AG04449 (cell line): ENCODE results near the gene KCNMA1.

Source experiments
- CTCF ChIA-PET: fragments of 350-600 bp; formaldehyde crosslinking; extraction: SDS; loops from one replicate; lab custom pipeline; 2021; ENCODE audit warnings: antibody characterized with exemption; lab: Yijun Ruan, JAX
- POLR2A ChIA-PET: fragments of 400-600, 350-600 bp; formaldehyde crosslinking; extraction: SDS; loops from one replicate; lab custom pipeline; 2020; ENCODE audit warnings: antibody characterized with exemption, inconsistent platforms; lab: Yijun Ruan, JAX
- DNase-seq: peaks from one replicate; pipeline ENCODE4 v3.0.0-alpha.2; 2010; ENCODE audit warnings: low read depth, low spot score
- H3K4me3 ChIP-seq: 2 replicates; pipeline ENCODE4 v1.5.1; 2011; ENCODE audit warnings: low read depth, mild to moderate bottlenecking, control low read depth, low read length
- CTCF ChIP-seq: IDR thresholded peaks from one replicate; pipeline ENCODE4 v1.5.1; 2011; ENCODE audit warnings: mild to moderate bottlenecking, moderate library complexity, low read length, control low read depth, inconsistent platforms; ENCODE audit not compliant: insufficient read depth; ENCODE audit errors: missing control alignments

Gene KCNMA1

GRCh38 chr10:76935941-76936613, 701.5 kb downstream of the KCNMA1 start:
- no peak for DNase-seq
- H3K4me3 ChIP-seq, result no peak overlapping the region
- no peak for TF ChIP-seq CTCF
- ChIA-PET POLR2A (no interaction called here), CTCF (interaction anchor here (1.2 to 1.3 kb wide), 3 partner anchors 10 to 49 kb away, joined by 3 to 5 read pairs (median 4); no protein-coding TSS in a partner anchor)

- POLR2A ChIA-PET, result no interaction called here
- CTCF ChIA-PET, result no interaction called here
- TF ChIP-seq CTCF, result no peak
- no peak for DNase-seq
- no peak overlapping the region for H3K4me3 ChIP-seq
Observed at GRCh38 chr10:76928565-76928964, 709.0 kb downstream of the KCNMA1 start.

GRCh38 chr10:76925636-76926405, 711.8 kb downstream of the KCNMA1 start:
- no peak for TF ChIP-seq CTCF
- ChIA-PET CTCF (no interaction called here), POLR2A (no interaction called here)
- no peak overlapping the region for H3K4me3 ChIP-seq
- no peak for DNase-seq

DNA sequence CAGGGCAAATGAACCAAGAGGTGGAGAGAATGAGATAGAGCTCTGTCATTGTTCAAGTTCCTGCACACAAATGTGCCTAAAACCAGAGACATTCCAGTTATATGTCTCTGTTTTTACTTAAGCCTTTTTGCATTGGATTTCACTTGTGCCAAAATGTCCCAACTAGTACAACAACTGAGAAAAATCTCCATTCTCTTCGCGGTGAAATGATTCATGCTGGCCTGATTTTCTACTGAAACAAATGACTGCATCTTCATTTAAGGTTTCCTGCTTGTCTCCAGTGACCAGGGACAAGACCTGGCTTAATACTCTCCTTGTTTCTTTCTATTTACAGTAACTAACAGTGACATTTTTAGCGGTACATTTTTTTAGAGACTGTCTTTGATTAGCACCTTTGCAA, 714.9 kb downstream of the KCNMA1 start:
- no peak for DNase-seq
- CTCF ChIA-PET, result no interaction called here
- TF ChIP-seq CTCF, result no peak
- POLR2A ChIA-PET, result no interaction called here
- no peak overlapping the region for H3K4me3 ChIP-seq

DNA sequence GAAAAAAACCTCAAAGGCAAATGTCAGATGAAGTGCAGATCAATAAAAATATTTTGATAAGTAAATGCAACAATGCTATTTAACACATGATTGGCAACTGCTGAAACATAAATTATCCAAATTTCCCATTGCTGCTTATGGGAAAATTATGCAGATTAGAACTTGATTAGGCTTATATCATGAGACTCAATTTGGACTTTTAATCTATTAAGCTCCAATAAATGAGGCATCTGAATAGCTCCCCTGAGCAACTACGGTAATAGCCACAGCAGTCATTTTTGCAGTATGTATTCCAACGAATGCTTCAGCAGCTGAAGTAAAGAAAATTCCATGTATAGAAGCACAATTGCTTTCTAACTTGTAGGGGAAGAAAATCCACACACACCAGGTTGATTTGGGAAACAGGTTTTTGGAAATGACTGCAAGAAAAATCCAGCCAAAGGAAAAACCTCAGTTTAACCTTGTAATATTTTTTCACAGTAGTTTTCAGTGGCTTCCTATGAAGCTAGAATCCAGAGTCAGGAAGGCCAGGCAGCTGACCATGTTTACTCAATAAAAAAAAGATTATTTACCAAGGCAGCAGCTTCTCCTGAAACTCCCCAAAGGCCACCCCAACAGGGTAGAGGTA, 716.1 kb downstream of the KCNMA1 start:
- H3K4me3 ChIP-seq, result no peak overlapping the region
- no peak for DNase-seq
- no peak for TF ChIP-seq CTCF
- ChIA-PET POLR2A (no interaction called here), CTCF (no interaction called here)

DNA sequence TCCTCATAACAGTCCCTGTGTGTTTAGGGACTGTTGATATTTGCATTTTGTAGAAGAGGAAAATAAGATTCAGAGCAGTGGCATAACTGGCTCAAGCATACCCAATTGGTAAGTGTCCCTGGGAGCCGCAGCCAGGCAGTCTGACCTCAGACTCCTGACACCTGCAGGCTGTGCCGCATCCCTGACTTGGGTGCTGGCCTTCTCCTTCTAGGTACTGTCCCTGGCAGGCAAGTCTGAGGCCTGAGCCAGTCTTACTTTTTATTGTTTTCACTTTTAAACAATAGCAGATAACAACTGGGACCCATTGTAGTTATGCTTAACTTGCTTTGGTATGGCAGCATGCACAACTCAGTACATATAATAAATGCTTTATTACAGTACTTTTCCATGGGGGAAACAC, 717.0 kb downstream of the KCNMA1 start:
- no peak overlapping the region for H3K4me3 ChIP-seq
- ChIA-PET CTCF (no interaction called here), POLR2A (no interaction called here)
- no peak for TF ChIP-seq CTCF
- DNase-seq, result no peak
